DLD1 (cell line): Measurements from ENCODE around the gene AHCYL1.

Experiments
- in situ Hi-C: cut with HindIII; loops from 2 replicates; pipeline ENCODE4 v1.10.0; 2017; ENCODE audit warnings: low sequenced_read_pairs

Gene AHCYL1

GRCh38 chr1:110059133-110059863 is 74.7 kb downstream of the AHCYL1 start:
- in situ Hi-C loops: no loop called here

- in situ Hi-C loops: no loop called here
Measured at GRCh38 chr1:110060034-110060661, 75.6 kb downstream of the AHCYL1 start.

DNA sequence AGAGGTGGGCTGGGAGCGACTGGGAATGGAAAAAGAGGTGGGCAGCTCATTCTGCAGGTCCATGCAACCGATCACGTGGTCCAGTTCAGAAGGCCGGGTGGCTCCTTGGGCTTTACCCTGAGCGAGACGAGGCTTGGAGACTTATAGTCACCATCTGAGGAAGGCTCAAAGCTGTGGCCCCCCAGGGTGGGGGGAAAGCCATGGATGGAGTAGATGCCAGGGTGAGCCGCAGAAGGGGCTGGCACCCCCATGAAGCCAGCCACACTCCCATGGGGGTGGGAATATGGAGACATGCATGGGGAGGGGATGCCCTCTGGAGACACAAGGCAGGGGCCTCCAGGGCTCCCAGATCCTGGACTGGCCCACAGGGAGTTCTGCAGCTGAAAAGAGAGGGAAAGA is 76.1 kb downstream of the AHCYL1 start:
- in situ Hi-C loops: no loop called here

DNA sequence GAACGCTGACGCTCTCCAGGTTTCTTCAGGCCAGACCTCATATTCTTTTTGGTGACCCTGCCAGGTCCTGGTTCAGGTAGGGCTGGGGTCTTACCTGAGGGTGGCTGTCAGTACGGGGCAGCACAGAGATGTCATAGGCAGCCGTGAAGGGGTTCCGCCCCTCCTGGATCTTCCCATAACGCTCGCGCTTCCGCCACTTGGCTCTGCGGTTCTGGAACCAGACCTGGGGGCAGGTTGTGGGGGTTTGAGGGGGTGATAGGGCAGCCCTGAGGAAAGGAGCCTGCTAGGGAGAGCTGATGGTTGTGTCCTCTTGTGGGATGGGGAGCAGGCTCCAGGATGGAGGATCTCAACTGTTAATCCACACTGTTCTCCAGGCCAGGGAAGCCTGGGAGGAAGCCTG is 76.8 kb downstream of the AHCYL1 start:
- in situ Hi-C loops: no loop called here

GRCh38 chr1:110062612-110063011 is 78.0 kb downstream of the AHCYL1 start:
- in situ Hi-C loops: no loop called here

GRCh38 chr1:110063781-110064180 is 79.2 kb downstream of the AHCYL1 start:
- in situ Hi-C loops: no loop called here

- in situ Hi-C loops: no loop called here
Measured at GRCh38 chr1:110064576-110065337, 80.2 kb downstream of the AHCYL1 start.

DNA sequence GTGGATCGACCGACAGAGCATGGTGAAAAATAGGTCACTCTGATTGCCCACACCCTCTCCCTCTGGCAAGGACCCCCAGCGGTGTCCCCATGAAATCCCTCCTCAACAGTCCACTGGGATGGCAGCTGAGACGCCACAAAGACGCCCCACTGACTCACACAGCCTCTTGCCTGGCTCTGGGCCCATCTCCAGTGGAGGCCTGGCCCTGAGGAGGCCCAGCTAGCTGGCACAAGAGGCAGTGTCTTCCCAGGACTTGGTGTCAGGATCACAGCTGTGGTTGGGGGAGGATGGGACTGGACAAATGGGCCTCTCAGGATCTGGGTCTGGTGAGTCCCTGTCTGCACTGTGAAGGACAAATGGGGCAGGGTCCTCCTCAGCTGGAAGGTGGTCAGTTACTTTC is 81.3 kb downstream of the AHCYL1 start:
- in situ Hi-C loops: no loop called here

DNA sequence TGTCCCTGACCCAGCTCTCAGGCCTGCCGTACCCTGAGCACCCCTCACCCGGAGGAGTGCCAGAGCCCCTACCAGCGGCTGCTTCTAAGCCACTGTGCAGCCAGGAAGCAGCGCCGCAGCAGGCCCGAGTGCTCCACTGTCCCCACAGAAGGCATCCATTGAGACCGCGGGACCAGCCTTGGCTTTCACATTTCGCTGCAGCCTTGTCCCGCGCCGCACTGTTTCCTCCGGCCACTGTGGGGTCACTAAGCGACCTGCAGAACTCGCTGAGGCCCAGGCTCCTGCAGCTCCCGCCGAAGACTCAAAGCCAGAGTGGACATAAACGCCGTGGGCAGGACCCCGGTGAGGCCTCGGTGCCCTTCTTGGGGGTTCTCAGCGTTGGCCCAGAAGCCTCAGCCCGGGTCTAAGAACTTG is 82.9 kb downstream of the AHCYL1 start:
- in situ Hi-C loops: no loop called here

- in situ Hi-C loops: no loop called here
Measured at GRCh38 chr1:110067893-110068645, 83.5 kb downstream of the AHCYL1 start.

DNA sequence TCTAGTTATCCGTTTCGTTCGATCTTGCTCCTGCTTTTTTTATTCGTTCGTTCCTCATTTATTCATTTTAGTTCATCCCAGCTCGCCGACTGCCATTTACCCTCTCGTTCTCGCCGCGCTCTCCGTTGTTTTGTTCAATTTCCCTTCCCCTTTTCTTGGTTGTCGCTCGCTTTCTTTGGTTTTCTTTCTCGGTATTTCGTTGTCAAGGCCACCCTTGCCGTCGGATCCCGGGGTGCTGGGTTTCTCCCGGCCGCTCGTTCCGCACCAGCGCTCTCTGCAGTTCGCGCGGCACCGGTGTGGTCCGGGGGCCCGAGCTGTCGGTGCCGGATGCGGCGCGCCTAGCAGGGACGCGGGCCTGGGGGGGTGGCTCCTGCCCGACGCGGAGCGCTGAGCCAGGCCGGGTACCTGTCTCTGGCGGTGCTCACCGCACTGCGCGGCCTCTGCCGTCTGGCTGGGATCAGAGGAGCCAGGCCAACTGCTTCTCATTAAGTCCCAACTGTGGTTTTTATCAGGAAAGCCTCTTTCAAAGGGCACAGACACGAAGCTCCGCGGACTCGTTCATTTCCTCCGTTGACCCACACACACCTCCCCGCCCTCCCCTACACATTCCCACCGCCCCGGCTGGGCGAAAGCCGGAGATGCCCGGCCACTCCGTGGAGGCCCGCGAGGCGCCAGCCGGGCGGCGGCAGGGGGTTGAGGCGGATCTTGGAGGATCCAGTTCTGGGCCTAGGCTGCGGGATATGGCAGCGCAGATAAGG is 84.3 kb downstream of the AHCYL1 start:
- in situ Hi-C loops: no loop called here

- in situ Hi-C loops: no loop called here
Measured at GRCh38 chr1:110069404-110070281, 85.1 kb downstream of the AHCYL1 start.

DNA sequence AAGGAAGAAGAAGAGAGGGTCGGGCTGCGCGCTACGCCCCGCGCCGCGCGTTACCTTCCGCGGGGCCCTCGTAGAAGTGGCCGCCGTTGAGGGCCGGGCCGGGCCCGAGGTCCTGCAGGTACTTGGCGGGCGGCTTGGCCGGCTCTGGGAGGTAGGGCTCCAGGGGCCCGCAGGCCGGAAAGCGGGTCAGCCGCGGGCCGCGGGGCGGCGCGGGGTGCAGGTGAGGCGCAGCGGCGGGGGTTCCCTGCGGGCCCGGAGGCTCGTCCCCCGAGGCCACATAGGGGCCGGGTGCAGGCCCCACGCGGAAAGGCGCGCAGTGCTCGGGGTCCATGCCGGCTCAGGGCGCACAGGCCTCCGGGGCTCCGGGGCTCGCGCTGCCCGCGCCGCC is 85.7 kb downstream of the AHCYL1 start:
- in situ Hi-C loops: no loop called here

DNA sequence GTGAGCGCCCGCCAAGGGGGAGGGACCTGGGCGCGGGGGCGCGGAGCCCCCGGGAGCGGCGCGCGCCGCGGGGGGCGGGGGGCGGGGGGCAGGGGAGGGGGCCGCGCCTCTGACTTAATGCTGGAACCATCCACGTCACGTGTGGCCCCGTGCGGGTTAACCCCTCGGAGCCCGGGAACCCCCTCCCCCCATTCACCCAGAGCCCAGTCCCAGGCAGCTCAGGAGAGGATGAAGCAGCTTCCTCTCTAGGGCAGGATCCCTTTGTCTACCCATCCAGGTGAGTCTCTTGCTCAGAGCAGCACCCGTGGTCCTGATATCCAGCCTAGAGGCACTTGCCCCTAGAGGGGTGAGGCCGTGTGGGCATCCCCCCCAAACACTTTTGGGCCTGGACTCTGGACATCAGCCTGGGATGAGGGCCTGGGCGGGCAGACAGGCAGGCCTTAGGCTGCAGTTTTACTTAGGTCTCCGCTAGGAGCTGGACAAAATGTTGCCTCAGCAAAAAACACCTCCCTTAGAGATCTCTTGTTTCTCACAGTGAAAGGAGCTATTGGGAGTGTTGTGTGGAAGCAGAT is 86.2 kb downstream of the AHCYL1 start, which contains the start of gene ALX3:
TSS of gene ALX3 (minus strand) at position 2 of the 572 bp plus-strand sequence. CDS start 60 bp downstream, outside the sequence.
- in situ Hi-C loops: no loop called here
